TTC549 (cell line): Measurements from ENCODE around the gene GPX7.
"Not testable (repeated sequence)": the region's sequence is repeated elsewhere in the genome, so short reads cannot be mapped to it uniquely, and the experiment has no call there.

Experiments used
- FAIRE-seq: peaks from 2 replicates; lab custom pipeline; 2012; peaks lifted over from hg19 to GRCh38; lab: Jason Lieb, UNC

The GPX7 gene

GRCh38 chr1:52601991-52602855, at the start of gene GPX7:
Gene GPX7 (plus strand): TSS chr1:52602371. CDS start chr1:52602410, 39 bp downstream.
- FAIRE-seq, result no peak

GRCh38 chr1:52552505-52553361, 49.4 kb upstream of the GPX7 start, which contains the start of gene TUT4:
Gene TUT4 (minus strand): TSS chr1:52553092. CDS start chr1:52526280, 26,812 bp downstream.
- no peak for FAIRE-seq

GRCh38 chr1:52553362-52554266, 48.6 kb upstream of the GPX7 start:
- FAIRE-seq, result no peak

GRCh38 chr1:52554267-52554640, 47.9 kb upstream of the GPX7 start:
- FAIRE-seq, result no peak

- FAIRE-seq, result no peak
Observed at GRCh38 chr1:52554756-52555155, 47.4 kb upstream of the GPX7 start.

GRCh38 chr1:52556641-52557360, 45.4 kb upstream of the GPX7 start:
- no peak for FAIRE-seq

- FAIRE-seq, result no peak
Observed at GRCh38 chr1:52558941-52559340, 43.2 kb upstream of the GPX7 start.

GRCh38 chr1:52559875-52560274, 42.3 kb upstream of the GPX7 start:
- no peak for FAIRE-seq

GRCh38 chr1:52562766-52563165, 39.4 kb upstream of the GPX7 start:
- FAIRE-seq, result no peak

GRCh38 chr1:52567943-52568342, 34.2 kb upstream of the GPX7 start:
- FAIRE-seq, result no peak

- FAIRE-seq, result no peak
Observed at GRCh38 chr1:52569449-52570210, 32.5 kb upstream of the GPX7 start.

GRCh38 chr1:52571783-52572182, 30.4 kb upstream of the GPX7 start:
- no peak for FAIRE-seq

- no peak for FAIRE-seq
Observed at GRCh38 chr1:52572387-52572786, 29.8 kb upstream of the GPX7 start.

GRCh38 chr1:52574594-52574993, 27.6 kb upstream of the GPX7 start:
- FAIRE-seq, result no peak

GRCh38 chr1:52576074-52576473, 26.1 kb upstream of the GPX7 start:
- no peak for FAIRE-seq

GRCh38 chr1:52578066-52578465, 24.1 kb upstream of the GPX7 start:
- not testable (repeated sequence) for FAIRE-seq

GRCh38 chr1:52579415-52579814, 22.8 kb upstream of the GPX7 start:
- no peak for FAIRE-seq

GRCh38 chr1:52580283-52580682, 21.9 kb upstream of the GPX7 start:
- FAIRE-seq, result no peak

- FAIRE-seq, result no peak
Observed at GRCh38 chr1:52582116-52582696, 20.0 kb upstream of the GPX7 start.

- FAIRE-seq, result no peak
Observed at GRCh38 chr1:52585474-52585873, 16.7 kb upstream of the GPX7 start.
